ENCODE measurements around the gene LSAMP.

LSAMP gene

GRCh38 chr3:116348216-116348615 is 97.1 kb downstream of the LSAMP start:
- H3K4me3 ChIP-seq (ENCODE audit: low read depth, low read length): no peak overlapping the region
- TF ChIP-seq, protein P1, sequence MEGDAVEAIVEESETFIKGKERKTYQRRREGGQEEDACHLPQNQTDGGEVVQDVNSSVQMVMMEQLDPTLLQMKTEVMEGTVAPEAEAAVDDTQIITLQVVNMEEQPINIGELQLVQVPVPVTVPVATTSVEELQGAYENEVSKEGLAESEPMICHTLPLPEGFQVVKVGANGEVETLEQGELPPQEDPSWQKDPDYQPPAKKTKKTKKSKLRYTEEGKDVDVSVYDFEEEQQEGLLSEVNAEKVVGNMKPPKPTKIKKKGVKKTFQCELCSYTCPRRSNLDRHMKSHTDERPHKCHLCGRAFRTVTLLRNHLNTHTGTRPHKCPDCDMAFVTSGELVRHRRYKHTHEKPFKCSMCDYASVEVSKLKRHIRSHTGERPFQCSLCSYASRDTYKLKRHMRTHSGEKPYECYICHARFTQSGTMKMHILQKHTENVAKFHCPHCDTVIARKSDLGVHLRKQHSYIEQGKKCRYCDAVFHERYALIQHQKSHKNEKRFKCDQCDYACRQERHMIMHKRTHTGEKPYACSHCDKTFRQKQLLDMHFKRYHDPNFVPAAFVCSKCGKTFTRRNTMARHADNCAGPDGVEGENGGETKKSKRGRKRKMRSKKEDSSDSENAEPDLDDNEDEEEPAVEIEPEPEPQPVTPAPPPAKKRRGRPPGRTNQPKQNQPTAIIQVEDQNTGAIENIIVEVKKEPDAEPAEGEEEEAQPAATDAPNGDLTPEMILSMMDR (IDR thresholded peaks at IDR 0.05; ENCODE audit: insufficient read depth, low read depth, low read length, missing control alignments): no peak
- no peak for DNase-seq (ENCODE audit: low read depth)

- peak; percentile 6 for DNase-seq (ENCODE audit: low read depth)
- TF ChIP-seq, protein P1 (IDR thresholded peaks at IDR 0.05; ENCODE audit: insufficient read depth, low read depth, low read length, missing control alignments): no peak
Measured at GRCh38 chr3:116342499-116342898, 102.8 kb downstream of the LSAMP start.

GRCh38 chr3:116341899-116342298 is 103.4 kb downstream of the LSAMP start:
- peak; percentile 8 for DNase-seq (ENCODE audit: low read depth)
- H3K4me3 ChIP-seq (ENCODE audit: low read depth, low read length): no peak overlapping the region
- TF ChIP-seq, protein P1 (IDR thresholded peaks at IDR 0.05; ENCODE audit: insufficient read depth, low read depth, low read length, missing control alignments): no peak

More at GRCh38 chr3:116342499-116342898, 102.8 kb downstream of the LSAMP start:
- H3K4me3 ChIP-seq (ENCODE audit: low read depth, low read length): no peak overlapping the region

DNA sequence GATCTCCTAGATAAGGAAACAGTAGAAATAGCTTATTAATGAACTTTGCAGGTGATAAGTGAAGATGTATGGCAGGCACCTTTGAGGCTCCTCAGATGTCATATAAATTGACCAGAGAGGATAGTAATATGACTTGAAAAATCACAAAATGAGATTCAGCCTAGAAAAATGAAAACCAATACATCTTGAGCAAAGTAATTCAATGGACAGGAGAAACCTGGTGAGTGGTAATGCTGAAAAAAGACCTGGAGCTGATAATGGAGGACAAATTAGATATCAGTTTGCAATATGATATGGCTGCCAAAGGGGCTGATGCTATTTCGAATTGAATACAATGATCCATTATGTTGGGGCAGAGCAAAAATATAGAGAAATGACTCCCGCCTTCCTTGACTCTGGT is 103.9 kb downstream of the LSAMP start:
- H3K4me3 ChIP-seq (ENCODE audit: low read depth, low read length): no peak overlapping the region
- TF ChIP-seq, protein P1 (IDR thresholded peaks at IDR 0.05; ENCODE audit: insufficient read depth, low read depth, low read length, missing control alignments): no peak

DNA sequence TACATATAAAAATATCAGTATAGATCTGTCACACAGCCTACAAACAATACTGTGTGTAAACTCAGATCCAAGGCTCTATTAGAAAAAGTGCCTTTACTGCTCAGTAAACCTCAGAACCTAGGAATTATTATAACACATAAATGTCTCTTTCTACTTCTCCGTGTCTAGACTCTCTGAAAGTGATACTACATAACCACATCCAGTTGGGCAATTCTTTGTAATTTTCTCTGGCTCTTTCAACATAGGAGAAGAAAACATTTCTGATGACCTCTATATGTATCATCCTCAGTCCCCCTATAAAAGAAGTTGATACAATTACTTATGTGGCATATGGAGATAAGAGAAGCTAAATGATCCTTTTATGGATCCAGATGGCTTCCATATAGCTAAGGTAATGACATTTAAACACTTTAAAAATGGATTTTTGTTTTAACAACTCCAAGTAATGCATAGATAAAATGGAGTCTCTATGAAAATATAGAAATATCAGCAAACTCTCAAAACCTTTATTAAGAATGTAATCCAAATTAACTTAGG is 104.5 kb downstream of the LSAMP start:
- TF ChIP-seq, protein P1 (IDR thresholded peaks at IDR 0.05; ENCODE audit: insufficient read depth, low read depth, low read length, missing control alignments): no peak
- no peak for DNase-seq (ENCODE audit: low read depth)
- no peak overlapping the region for H3K4me3 ChIP-seq (ENCODE audit: low read depth, low read length)

More for the DNA sequence above, 103.9 kb downstream of the LSAMP start:
- no peak for DNase-seq (ENCODE audit: low read depth)

DNA sequence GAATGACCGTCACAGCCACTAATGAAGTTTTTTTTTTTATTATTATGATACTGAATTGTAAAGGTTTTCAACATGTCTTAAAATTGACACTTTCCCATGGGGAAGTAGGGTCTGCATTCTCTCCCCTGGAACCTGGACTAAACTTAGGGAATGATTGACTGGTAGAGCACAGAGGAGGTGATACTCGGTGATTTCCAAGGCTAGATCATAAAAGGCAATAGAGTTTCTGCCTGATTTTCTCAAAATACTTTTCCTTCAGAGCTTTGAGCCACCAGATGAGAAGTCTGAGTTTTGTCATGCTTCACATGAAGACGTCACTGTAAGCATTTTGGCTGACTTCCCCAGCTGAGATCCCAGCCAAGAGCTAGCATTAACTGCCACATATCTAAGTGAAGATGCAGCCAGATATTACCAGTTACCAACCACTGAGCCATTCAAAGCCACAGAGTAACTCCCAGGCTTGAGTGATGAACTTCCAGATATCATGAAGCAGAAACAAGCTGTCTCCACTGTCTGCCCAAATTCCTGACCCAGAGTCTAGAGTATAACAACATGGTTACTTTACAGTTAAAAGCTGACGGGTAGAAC is 105.8 kb downstream of the LSAMP start:
- no peak overlapping the region for H3K4me3 ChIP-seq (ENCODE audit: low read depth, low read length)
- TF ChIP-seq, protein P1 (IDR thresholded peaks at IDR 0.05; ENCODE audit: insufficient read depth, low read depth, low read length, missing control alignments): no peak
- no peak for DNase-seq (ENCODE audit: low read depth)

DNA sequence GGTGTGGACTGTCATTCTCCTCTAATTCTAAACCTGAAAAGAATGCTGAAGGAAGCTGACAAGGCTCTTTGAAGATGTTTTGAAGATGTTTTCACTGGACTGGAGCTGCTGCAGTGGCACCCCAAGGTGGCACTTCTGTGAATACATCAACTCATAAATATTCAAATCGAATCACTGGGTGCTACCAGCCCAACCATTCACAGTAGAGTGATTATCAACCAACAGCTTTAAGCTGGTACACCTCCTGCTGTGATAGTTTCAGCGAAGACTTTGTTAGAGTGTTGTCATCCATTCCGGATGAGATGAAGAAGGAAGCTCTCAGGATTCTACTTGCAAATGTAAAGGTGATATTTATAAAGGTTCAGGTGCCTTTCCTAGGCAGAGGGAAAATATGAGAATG is 106.6 kb downstream of the LSAMP start:
- TF ChIP-seq, protein P1 (IDR thresholded peaks at IDR 0.05; ENCODE audit: insufficient read depth, low read depth, low read length, missing control alignments): no peak
- no peak overlapping the region for H3K4me3 ChIP-seq (ENCODE audit: low read depth, low read length)
- no peak for DNase-seq (ENCODE audit: low read depth)
